NB4 (cell line): ENCODE measurements around the gene ADGRB2.

Experiments used
- MYC ChIP-seq: IDR thresholded peaks from 2 replicates; pipeline ENCODE4 v1.6.1; 2011; ENCODE audit warnings: low read depth, low read length
- POLR2A ChIP-seq: IDR thresholded peaks from 2 replicates; pipeline ENCODE4 v1.6.1; 2011; ENCODE audit warnings: mild to moderate bottlenecking; ENCODE audit not compliant: insufficient read length; ENCODE audit errors: extremely low read depth
- TF ChIP-seq, protein P1 (sequence below): IDR thresholded peaks from one replicate; pipeline ENCODE4 v1.5.1; 2012; ENCODE audit warnings: low read depth, low read length

DNA sequence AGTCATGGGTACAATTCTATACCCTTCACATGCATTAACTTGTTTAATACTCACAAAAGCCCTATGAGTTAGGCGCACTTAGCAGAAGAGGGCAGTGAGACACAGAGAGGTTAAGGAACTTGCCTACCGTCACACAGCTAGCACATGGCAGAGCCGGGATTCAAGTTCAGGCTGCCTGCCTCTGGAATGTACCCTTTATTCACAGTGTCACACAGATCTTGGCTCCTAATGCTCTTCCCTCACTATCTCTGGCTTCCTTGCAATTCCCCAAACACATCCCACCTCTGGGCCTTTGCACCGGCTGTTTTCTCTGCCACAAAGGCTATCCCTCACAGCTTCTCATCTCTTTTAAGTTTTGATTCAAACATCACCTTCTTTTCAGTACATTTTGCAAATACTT is 85.5 kb downstream of the ADGRB2 start:
- TF ChIP-seq POLR2A (no peak), MYC (no peak)
- TF ChIP-seq, protein P1, sequence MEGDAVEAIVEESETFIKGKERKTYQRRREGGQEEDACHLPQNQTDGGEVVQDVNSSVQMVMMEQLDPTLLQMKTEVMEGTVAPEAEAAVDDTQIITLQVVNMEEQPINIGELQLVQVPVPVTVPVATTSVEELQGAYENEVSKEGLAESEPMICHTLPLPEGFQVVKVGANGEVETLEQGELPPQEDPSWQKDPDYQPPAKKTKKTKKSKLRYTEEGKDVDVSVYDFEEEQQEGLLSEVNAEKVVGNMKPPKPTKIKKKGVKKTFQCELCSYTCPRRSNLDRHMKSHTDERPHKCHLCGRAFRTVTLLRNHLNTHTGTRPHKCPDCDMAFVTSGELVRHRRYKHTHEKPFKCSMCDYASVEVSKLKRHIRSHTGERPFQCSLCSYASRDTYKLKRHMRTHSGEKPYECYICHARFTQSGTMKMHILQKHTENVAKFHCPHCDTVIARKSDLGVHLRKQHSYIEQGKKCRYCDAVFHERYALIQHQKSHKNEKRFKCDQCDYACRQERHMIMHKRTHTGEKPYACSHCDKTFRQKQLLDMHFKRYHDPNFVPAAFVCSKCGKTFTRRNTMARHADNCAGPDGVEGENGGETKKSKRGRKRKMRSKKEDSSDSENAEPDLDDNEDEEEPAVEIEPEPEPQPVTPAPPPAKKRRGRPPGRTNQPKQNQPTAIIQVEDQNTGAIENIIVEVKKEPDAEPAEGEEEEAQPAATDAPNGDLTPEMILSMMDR, result no peak
